ENCODE results near the gene ALCAM.

- TF ChIP-seq POLR2A (IDR thresholded peaks at IDR 0.05; ENCODE audit: low read length) (no peak), GATA1 (IDR thresholded peaks at IDR 0.05; ENCODE audit: low read depth, low read length) (no peak)
Observed at GRCh38 chr3:105345156-105345555, 21.6 kb upstream of the ALCAM start.

All from erythroblast (primary cell).